IMR-90 (cell line): Measurements from ENCODE around the gene HTT. TPM values are rescaled to one million over a fixed set of nuclear protein-coding genes. Genes with fewer than 3 reads are reported as not detected.

ENCODE experiments used
- ATAC-seq: fragments of 200-7000 bp; cut with Tn5 transposase; 2 replicates; pipeline ENCODE4 v1.9.1; 2020; ENCODE audit warnings: low read depth, mild to moderate bottlenecking, moderate library complexity
- BruUV-seq: library from RNA; stranded (reverse); fragments of 400-500 nt; replicated peaks from 2 replicates; lab custom pipeline; 2021; lab: Mats Ljungman, UMichigan
- CTCF ChIA-PET: fragments of 300-600 bp; formaldehyde crosslinking; extraction: SDS; loops from one replicate; lab custom pipeline; 2021; ENCODE audit warnings: antibody characterized with exemption; lab: Yijun Ruan, JAX
- POLR2A ChIA-PET: fragments of 300-600 bp; sonication (Branson Sonifier 250); formaldehyde crosslinking; loops from one replicate; lab custom pipeline; 2022; ENCODE audit warnings: antibody characterized with exemption; ENCODE audit not compliant: unreplicated experiment; lab: Charles Lee
- DNase-seq: peaks from one replicate; pipeline ENCODE4 v3.0.0; 2013
- H2AFZ ChIP-seq: replicated peaks from 2 replicates; pipeline ENCODE3; 2013; ENCODE audit warnings: low read length, mild to moderate bottlenecking; ENCODE audit not compliant: poor library complexity
- H2AK5ac ChIP-seq: 2 replicates; pipeline ENCODE4 v1.6.1; 2013; ENCODE audit warnings: low read depth, low read length, inconsistent platforms
- H2AK9ac ChIP-seq: replicated peaks from 2 replicates; pipeline ENCODE3; 2013; ENCODE audit warnings: mild to moderate bottlenecking, low read depth, low read length, moderate library complexity; ENCODE audit not compliant: poor library complexity
- H2BK120ac ChIP-seq: 2 replicates; pipeline ENCODE4 v1.6.1; 2013; ENCODE audit warnings: low read depth, low read length, inconsistent platforms
- H2BK15ac ChIP-seq: 3 replicates; pipeline ENCODE4 v1.6.1; 2013; ENCODE audit warnings: low read depth, low read length, inconsistent platforms
- H2BK20ac ChIP-seq: 2 replicates; pipeline ENCODE4 v1.6.1; 2013; ENCODE audit warnings: low read depth, mild to moderate bottlenecking, inconsistent platforms, low read length, moderate library complexity
- H2BK5ac ChIP-seq: 2 replicates; pipeline ENCODE4 v1.6.1; 2013; ENCODE audit warnings: mild to moderate bottlenecking, low read depth, low read length, inconsistent platforms; ENCODE audit not compliant: poor library complexity, severe bottlenecking
- H3K14ac ChIP-seq: replicated peaks from 2 replicates; pipeline ENCODE4 v1.6.1; 2013; ENCODE audit warnings: low read depth, low read length, inconsistent platforms
- H3K18ac ChIP-seq: 2 replicates; pipeline ENCODE4 v1.6.1; 2013; ENCODE audit warnings: low read depth, low read length, control low read depth
- H3K23ac ChIP-seq: 2 replicates; pipeline ENCODE4 v1.6.1; 2013; ENCODE audit warnings: low read depth, low read length, inconsistent platforms
- H3K27ac ChIP-seq: 2 replicates; pipeline ENCODE4 v1.5.1; 2013; ENCODE audit warnings: mild to moderate bottlenecking, control low read depth, low read length; ENCODE audit not compliant: insufficient read depth
- H3K27me3 ChIP-seq: 2 replicates; pipeline ENCODE4 v1.6.1; 2013; ENCODE audit warnings: low read length; ENCODE audit not compliant: control insufficient read depth, insufficient read depth
- H3K36me3 ChIP-seq: 2 replicates; pipeline ENCODE4 v1.6.1; 2013; ENCODE audit warnings: low read length, mixed read lengths; ENCODE audit not compliant: control insufficient read depth, insufficient read depth
- H3K4ac ChIP-seq: 2 replicates; pipeline ENCODE4 v1.6.1; 2013; ENCODE audit warnings: low read depth, low read length, inconsistent platforms
- H3K4me1 ChIP-seq: 2 replicates; pipeline ENCODE4 v1.6.1; 2013; ENCODE audit warnings: low read length, mixed read lengths; ENCODE audit not compliant: control insufficient read depth, insufficient read depth
- H3K4me2 ChIP-seq: 2 replicates; pipeline ENCODE4 v1.6.1; 2013; ENCODE audit warnings: low read depth, mild to moderate bottlenecking, control low read depth, low read length, moderate library complexity
- H3K4me3 ChIP-seq: 2 replicates; pipeline ENCODE4 v1.5.1; 2013; ENCODE audit warnings: low read depth, mild to moderate bottlenecking, control low read depth, low read length, moderate library complexity; ENCODE audit not compliant: insufficient read depth
- H3K56ac ChIP-seq: 2 replicates; pipeline ENCODE4 v1.6.1; 2013; ENCODE audit warnings: low read length, inconsistent platforms; ENCODE audit not compliant: insufficient read depth; ENCODE audit errors: extremely low read depth
- H3K79me1 ChIP-seq, 2 experiments: 2 replicates each; pipeline ENCODE4 v1.6.1; 2013; ENCODE audit warnings: low read length in 2 of 2, inconsistent platforms in 1 of 2, low read depth in 1 of 2
- H3K9ac ChIP-seq: 2 replicates; pipeline ENCODE4 v1.6.1; 2013; ENCODE audit warnings: low read depth, low read length, control low read depth
- H3K9me1 ChIP-seq: 2 replicates; pipeline ENCODE4 v1.6.1; 2013; ENCODE audit warnings: low read length, inconsistent platforms; ENCODE audit not compliant: insufficient read depth
- H3K9me3 ChIP-seq: 2 replicates; pipeline ENCODE4 v1.6.1; 2013; ENCODE audit warnings: low read length; ENCODE audit not compliant: control insufficient read depth, insufficient read depth
- H4K20me1 ChIP-seq: 2 replicates; pipeline ENCODE4 v1.6.1; 2013; ENCODE audit warnings: low read length, inconsistent platforms; ENCODE audit not compliant: insufficient read depth
- H4K5ac ChIP-seq: 2 replicates; pipeline ENCODE4 v1.6.1; 2013; ENCODE audit warnings: mild to moderate bottlenecking, low read depth, low read length, control low read depth
- H4K8ac ChIP-seq, 2 experiments: 2 replicates each; pipeline ENCODE4 v1.6.1; 2013; ENCODE audit warnings: low read depth in 2 of 2, low read length in 2 of 2, control low read depth in 1 of 2, inconsistent platforms in 1 of 2
- H4K91ac ChIP-seq: 2 replicates; pipeline ENCODE4 v1.6.1; 2013; ENCODE audit warnings: low read depth, low read length, inconsistent platforms; ENCODE audit not compliant: insufficient read depth
- CEBPB ChIP-seq: IDR thresholded peaks from 2 replicates; pipeline ENCODE4 v1.6.1; 2012; ENCODE audit warnings: low read depth, low read length, improper control_type of control experiment
- CHD1 ChIP-seq: IDR thresholded peaks from 2 replicates; pipeline ENCODE4 v1.6.1; 2012; ENCODE audit warnings: low read depth, low read length, improper control_type of control experiment
- CTCF ChIP-seq: conservative IDR thresholded peaks from 2 replicates; pipeline ENCODE4 v1.5.1; 2012; ENCODE audit warnings: mild to moderate bottlenecking, low read depth, low read length, improper control_type of control experiment
- ELK1 ChIP-seq: fragments of 150-350 bp; IDR thresholded peaks from 2 replicates; pipeline ENCODE4 v1.6.1; 2016; ENCODE audit warnings: low read depth, mild to moderate bottlenecking, low read length, moderate library complexity, borderline replicate concordance
- FOS ChIP-seq: fragments of 150-350 bp; IDR thresholded peaks from 2 replicates; pipeline ENCODE4 v1.6.1; 2016; ENCODE audit warnings: low read depth, low read length
- MAFK ChIP-seq: IDR thresholded peaks from 2 replicates; pipeline ENCODE4 v1.6.1; 2012; ENCODE audit warnings: low read depth, low read length, improper control_type of control experiment
- MAZ ChIP-seq: IDR thresholded peaks from 2 replicates; pipeline ENCODE4 v1.6.1; 2012; ENCODE audit warnings: low read depth, mild to moderate bottlenecking, low read length, improper control_type of control experiment, moderate library complexity, borderline replicate concordance
- MXI1 ChIP-seq: IDR thresholded peaks from 2 replicates; pipeline ENCODE4 v1.6.1; 2012; ENCODE audit warnings: low read depth, mild to moderate bottlenecking, low read length, moderate library complexity, borderline replicate concordance
- NFE2L2 ChIP-seq: fragments of 150-350 bp; IDR thresholded peaks from 2 replicates; pipeline ENCODE4 v1.6.1; 2016; ENCODE audit warnings: low read depth, mild to moderate bottlenecking, low read length
- POLR2A ChIP-seq: IDR thresholded peaks from 2 replicates; pipeline ENCODE4 v1.6.1; 2012; ENCODE audit warnings: mild to moderate bottlenecking, low read depth, low read length
- RAD21 ChIP-seq: IDR thresholded peaks from 2 replicates; pipeline ENCODE4 v1.6.1; 2012; ENCODE audit warnings: low read length, improper control_type of control experiment
- RCOR1 ChIP-seq: IDR thresholded peaks from 2 replicates; pipeline ENCODE4 v1.6.1; 2012; ENCODE audit warnings: mild to moderate bottlenecking, low read length, improper control_type of control experiment; ENCODE audit not compliant: insufficient replicate concordance
- RFX5 ChIP-seq: IDR thresholded peaks from 2 replicates; pipeline ENCODE4 v1.8.0; 2012; ENCODE audit warnings: low read depth, mild to moderate bottlenecking, low read length, moderate library complexity
- SMC3 ChIP-seq: fragments of 150-350 bp; IDR thresholded peaks from 2 replicates; pipeline ENCODE4 v1.6.1; 2016; ENCODE audit warnings: low read depth, mild to moderate bottlenecking, antibody characterized with exemption, low read length, moderate library complexity
- USF2 ChIP-seq: fragments of 150-350 bp; IDR thresholded peaks from 2 replicates; pipeline ENCODE4 v1.6.1; 2017; ENCODE audit warnings: mild to moderate bottlenecking, antibody characterized with exemption, low read length, low read depth
- WGBS, 2 experiments: methylation state at CpG; one replicate each; pipeline versions ENCODE4 v1.1.5 to v1.1.7; 2013; ENCODE audit warnings: missing lambda C conversion rate in 2 of 2; ENCODE audit not compliant: insufficient read length in 1 of 2; ENCODE audit errors: extremely low coverage in 2 of 2; 5-methylcytosine and 5-hydroxymethylcytosine counted together
- dilution Hi-C: fragments of 300-500 bp; cut with HindIII; formaldehyde crosslinking; loops from one replicate; pipeline ENCODE4 v1.14.3; 2018; ENCODE audit warnings: low sequenced_read_pairs; ENCODE audit not compliant: unreplicated experiment
- in situ Hi-C: fragments of 300-500 bp; cut with MboI; formaldehyde crosslinking; loops from 3 replicates; pipeline ENCODE4 v1.14.3; 2019; ENCODE audit warnings: low sequenced_read_pairs, inconsistent platforms, mixed read lengths
- intact Hi-C: fragments of 100-400 bp; cut with micrococcal nuclease; formaldehyde crosslinking; loops from 2 replicates; pipeline ENCODE4 v1.10.0; 2022
- polyA plus RNA-seq, 3 experiments: library from polyadenylated mRNA; depleted of rRNA; stranded (reverse); fragments of >200 nt; gene quantifications; 2 replicates each; pipeline ENCODE4 v1.2.3, GENCODE V29; 2012; ENCODE audit warnings: low replicate concordance in 1 of 3
- total RNA-seq: library from RNA; depleted of rRNA; stranded (reverse); fragments of >200 nt; gene quantifications from 2 replicates; pipeline ENCODE4 v1.2.3, GENCODE V29; 2012

Gene HTT
- total and polyA plus RNA-seq, 2 of the 4 experiments (the other 2 are of a cell fraction) = 11.6 to 14.3 TPM

- Histone ChIP-seq H2AFZ (no peak overlapping the region), H3K27ac (peak overlapping the region; percentile 80; the same call in 1 of the 2 replicates), H3K27me3 (no peaks in the 10 kb centered on the region), H4K20me1 (peaks cover 5% of the 10 kb centered on the region; the same call in 1 of the 2 replicates), H2AK9ac (no peak overlapping the region), H4K91ac (no peak overlapping the region), H3K4me2 (peak overlapping the region; percentile 1; the same call in 1 of the 2 replicates), H3K79me1 (peaks cover 8 to 17% of the 10 kb centered on the region in 2 experiments; a peak in 2 of 4 replicates), H2BK5ac (peak overlapping the region; percentile 2), H3K9me3 (no peaks in the 10 kb centered on the region), H3K9me1 (peaks cover 7% of the 10 kb centered on the region), H3K9ac (no peak overlapping the region), H3K36me3 (peaks cover 22% of the 10 kb centered on the region), H3K23ac (no peak overlapping the region), H3K14ac (no peak overlapping the region), H3K4me3 (no peak overlapping the region), H3K56ac (no peak overlapping the region; the same call in 1 of the 2 replicates), H3K4ac (0 out of 2 replicates have a peak overlapping the region, but pooled peaks have one; percentile 6), H3K18ac (no peak overlapping the region), H4K8ac (peak overlapping the region in 1 of 2 experiments; percentile 24; a peak in 1 of 4 replicates), H4K5ac (no peak overlapping the region), H2BK20ac (no peak overlapping the region), H2AK5ac (no peak overlapping the region), H2BK15ac (no peak overlapping the region), H3K4me1 (peaks cover 6% of the 10 kb centered on the region), H2BK120ac (no peak overlapping the region)
- BruUV-seq = no TSS peak
- ChIA-PET POLR2A (no interaction called here), CTCF (interaction anchor here (1.0 to 3.2 kb wide), 3 partner anchors 10 to 16 kb away, joined by 4 to 15 read pairs (median 7); no protein-coding TSS in a partner anchor)
- ATAC-seq = peak; percentile 82
- in situ Hi-C loops (no loop called here), dilution Hi-C loops (no loop called here), intact Hi-C loops (loop anchor here (2.0 kb wide), 1 partner anchor 16 kb away; no protein-coding TSS in a partner anchor)
- 0% methylated on average over 1 of the region's 3 CpGs; no CpG with 5 or more reads in 1 of the 2 experiments for WGBS, 2 experiments
- DNase-seq = peak; percentile 59
- no peak for TF ChIP-seq RCOR1
- TF ChIP-seq NFE2L2 = no peak
- TF ChIP-seq FOS = no peak
- TF ChIP-seq USF2 = no peak
- TF ChIP-seq MAZ = no peak
- TF ChIP-seq CTCF = no peak
- no peak for TF ChIP-seq CHD1
- no peak for TF ChIP-seq MAFK
- no peak for TF ChIP-seq POLR2A
- TF ChIP-seq ELK1 = no peak
- peak; percentile 14; the same call in 1 of the 2 replicates for TF ChIP-seq MXI1
- no peak for TF ChIP-seq RFX5
- TF ChIP-seq SMC3 = no peak
- peak; percentile 71 for TF ChIP-seq CEBPB
- no peak for TF ChIP-seq RAD21
These were observed 48.7 kb downstream of the HTT start for GRCh38 chr4:3123181-3123671.
